ENCODE data around the gene GATA3.

GATA3 gene

DNA sequence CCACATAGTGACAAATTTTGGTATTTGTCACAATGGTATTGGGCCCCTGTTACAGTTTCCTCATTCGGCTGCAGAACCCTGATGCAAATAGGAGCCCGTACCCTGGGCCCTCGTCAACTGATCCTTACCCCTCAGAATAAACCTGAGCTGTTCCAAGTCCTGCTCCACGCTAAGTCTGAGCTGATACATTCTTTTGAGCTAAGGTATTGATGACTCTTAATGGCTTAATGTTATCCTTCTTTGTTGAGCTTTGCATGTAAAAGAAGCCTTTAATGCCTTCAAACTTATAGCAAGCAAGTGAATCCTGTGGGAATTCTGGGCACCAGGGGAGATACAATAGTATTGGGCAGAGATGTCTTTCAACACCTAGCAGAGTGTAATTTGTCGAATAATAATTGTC is 31.8 kb downstream of the GATA3 start:
- TF ChIP-seq ZFX (IDR thresholded peaks at IDR 0.05; ENCODE audit: borderline replicate concordance), result no peak
- TF ChIP-seq, protein P1, sequence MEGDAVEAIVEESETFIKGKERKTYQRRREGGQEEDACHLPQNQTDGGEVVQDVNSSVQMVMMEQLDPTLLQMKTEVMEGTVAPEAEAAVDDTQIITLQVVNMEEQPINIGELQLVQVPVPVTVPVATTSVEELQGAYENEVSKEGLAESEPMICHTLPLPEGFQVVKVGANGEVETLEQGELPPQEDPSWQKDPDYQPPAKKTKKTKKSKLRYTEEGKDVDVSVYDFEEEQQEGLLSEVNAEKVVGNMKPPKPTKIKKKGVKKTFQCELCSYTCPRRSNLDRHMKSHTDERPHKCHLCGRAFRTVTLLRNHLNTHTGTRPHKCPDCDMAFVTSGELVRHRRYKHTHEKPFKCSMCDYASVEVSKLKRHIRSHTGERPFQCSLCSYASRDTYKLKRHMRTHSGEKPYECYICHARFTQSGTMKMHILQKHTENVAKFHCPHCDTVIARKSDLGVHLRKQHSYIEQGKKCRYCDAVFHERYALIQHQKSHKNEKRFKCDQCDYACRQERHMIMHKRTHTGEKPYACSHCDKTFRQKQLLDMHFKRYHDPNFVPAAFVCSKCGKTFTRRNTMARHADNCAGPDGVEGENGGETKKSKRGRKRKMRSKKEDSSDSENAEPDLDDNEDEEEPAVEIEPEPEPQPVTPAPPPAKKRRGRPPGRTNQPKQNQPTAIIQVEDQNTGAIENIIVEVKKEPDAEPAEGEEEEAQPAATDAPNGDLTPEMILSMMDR (IDR thresholded peaks at IDR 0.05), result no peak
- no peak overlapping the region for H3K27ac ChIP-seq

DNA sequence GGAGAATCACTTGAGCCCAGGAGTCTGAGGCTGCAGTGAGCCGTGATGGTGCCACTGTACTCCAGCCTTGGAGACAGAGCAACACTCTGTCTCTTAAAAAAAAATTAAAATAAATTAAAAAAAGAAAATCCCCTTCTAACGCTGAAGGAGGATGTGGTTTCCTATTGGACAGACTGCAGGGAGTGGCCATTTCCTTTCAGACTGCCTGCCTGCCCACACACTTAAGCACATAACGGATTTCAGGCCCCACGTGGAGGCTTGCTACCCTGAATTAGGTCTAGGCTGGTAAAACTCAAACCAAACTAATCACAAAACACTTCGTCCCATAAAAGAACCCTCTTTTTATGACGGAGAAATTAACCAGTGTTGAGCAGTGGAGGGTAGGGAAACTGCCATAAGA is 34.0 kb downstream of the GATA3 start:
- no peak for TF ChIP-seq ZFX (IDR thresholded peaks at IDR 0.05; ENCODE audit: borderline replicate concordance)
- TF ChIP-seq, protein P1 (IDR thresholded peaks at IDR 0.05), result no peak
- no peak overlapping the region for H3K27ac ChIP-seq

DNA sequence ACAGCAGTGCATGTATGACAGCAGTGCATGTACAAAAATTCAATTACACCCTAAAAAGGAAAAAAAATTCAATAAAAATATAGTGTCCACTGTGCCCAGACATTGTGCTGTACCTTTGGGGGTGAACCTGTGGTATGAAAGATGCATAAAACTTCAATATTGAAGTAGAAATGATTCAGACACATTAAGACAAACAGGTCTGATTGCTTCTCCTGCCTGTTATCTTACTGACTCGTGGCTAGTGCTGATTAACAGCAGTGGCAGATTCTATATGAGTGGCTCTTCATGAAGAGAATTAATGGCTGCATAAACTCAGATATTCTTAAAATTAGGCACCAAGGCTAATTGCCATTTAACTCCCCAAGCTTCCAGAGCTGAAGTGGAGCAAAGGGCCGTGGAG is 37.9 kb downstream of the GATA3 start:
- H3K27ac ChIP-seq, result no peak overlapping the region

DNA sequence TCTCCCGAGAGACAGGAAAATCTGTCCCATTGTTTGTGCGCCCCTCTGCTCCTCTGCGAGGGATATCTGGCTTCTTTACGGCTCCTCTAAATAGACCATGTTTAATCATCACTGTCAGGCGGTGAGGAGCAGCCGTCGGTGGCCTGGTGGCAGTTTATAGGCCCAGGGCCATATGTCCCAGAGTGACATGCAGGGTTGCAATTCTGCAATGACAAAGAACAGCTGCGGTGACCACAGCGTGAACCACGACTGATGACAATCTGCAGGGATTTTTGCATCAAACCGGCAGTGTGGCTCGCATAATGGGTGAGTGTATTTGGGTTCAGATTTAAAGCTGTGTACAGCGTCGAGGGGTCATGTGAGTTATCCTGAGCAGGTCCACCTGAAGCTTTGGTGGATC is 41.5 kb downstream of the GATA3 start:
- TF ChIP-seq ZFX (IDR thresholded peaks at IDR 0.05; ENCODE audit: borderline replicate concordance), result no peak
- TF ChIP-seq, protein P1 (IDR thresholded peaks at IDR 0.05), result no peak
- H3K27ac ChIP-seq, result no peak overlapping the region

More for the DNA sequence above, 37.9 kb downstream of the GATA3 start:
- TF ChIP-seq, protein P1 (IDR thresholded peaks at IDR 0.05), result no peak
- no peak for TF ChIP-seq ZFX (IDR thresholded peaks at IDR 0.05; ENCODE audit: borderline replicate concordance)

DNA sequence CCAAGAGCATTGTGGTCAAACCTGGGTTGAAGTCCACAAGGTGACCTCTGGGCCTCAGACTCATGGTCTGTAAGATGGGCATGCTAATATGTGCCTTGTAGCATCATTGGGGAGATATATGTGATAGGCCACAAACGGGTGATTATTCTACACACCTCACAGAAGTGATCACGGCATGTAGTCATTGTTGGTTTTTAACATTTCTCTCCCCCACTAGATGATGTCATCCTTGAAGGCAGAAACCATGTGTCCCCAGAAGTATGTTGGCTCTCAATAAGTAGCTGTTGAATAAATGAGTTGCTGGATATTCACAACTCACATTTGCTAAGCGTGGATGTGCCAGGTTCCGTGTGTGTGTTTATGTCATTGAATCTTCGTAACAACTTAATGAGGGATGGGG is 42.4 kb downstream of the GATA3 start:
- TF ChIP-seq, protein P1 (IDR thresholded peaks at IDR 0.05), result no peak
- no peak for TF ChIP-seq ZFX (IDR thresholded peaks at IDR 0.05; ENCODE audit: borderline replicate concordance)
- no peak overlapping the region for H3K27ac ChIP-seq

DNA sequence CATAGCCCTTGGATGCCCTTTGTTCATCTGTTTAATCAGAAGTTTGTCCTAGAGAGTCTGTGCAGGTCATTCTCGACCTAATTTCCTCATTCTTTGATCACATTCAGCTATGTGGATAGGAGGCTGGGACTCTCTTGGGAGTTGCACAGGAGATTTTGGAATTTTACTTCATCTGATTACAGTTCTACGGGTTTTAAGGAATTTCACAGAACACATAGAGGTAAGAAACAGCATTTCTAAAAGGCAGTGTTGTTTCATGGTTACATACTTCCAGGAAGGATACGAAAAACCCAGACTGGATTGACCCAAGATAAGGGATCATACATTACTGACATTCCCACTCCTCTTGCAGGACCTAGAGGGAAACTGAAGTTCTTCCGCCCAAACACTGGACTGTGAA is 45.9 kb downstream of the GATA3 start:
- TF ChIP-seq, protein P1 (IDR thresholded peaks at IDR 0.05), result no peak
- TF ChIP-seq ZFX (IDR thresholded peaks at IDR 0.05; ENCODE audit: borderline replicate concordance), result no peak

DNA sequence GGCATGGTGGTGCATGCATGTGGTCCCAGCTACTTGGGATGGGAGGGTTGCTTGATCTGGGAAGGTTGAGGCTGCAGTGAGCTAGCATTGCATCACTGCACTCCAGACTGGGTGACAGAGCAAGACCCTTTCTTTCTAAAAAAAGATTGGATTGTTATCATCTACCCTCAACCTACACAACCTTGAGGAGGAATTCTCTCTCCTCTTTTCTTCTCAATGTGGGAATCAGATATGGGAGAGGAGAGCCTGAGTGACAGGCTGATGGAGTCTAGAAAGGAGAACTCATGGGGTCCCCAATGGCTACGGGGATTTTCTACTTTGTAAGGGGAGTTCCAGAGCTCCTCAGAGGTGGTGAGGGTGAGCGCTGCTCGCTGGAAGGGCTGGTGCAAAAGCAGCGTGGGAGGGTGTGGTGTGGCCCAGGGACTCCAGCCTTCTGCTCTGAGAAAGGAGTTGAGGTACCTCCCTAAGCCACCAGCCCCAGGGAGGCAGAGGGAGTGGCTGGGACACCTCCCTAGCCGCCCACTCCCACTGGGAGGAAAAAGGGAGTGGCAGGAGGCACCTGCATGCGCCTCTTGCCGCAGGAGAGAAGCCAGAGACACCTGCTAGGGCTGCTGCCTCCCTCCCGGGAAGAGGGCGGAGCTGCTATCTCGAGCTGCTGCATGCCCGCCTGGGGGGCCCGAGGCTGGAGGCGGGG is 48.4 kb downstream of the GATA3 start:
- H3K27ac ChIP-seq, result no peak overlapping the region
- TF ChIP-seq ZFX (IDR thresholded peaks at IDR 0.05; ENCODE audit: borderline replicate concordance), result no peak
- TF ChIP-seq, protein P1 (IDR thresholded peaks at IDR 0.05), result no peak

More for the DNA sequence above, 45.9 kb downstream of the GATA3 start:
- H3K27ac ChIP-seq, result no peak overlapping the region

Measured in 22Rv1 (cell line).